ENCODE data around the gene RAN.
"Not testable (repeated sequence)": the region's sequence is repeated elsewhere in the genome, so short reads cannot be mapped to it uniquely, and the experiment has no call there.

Gene RAN

DNA sequence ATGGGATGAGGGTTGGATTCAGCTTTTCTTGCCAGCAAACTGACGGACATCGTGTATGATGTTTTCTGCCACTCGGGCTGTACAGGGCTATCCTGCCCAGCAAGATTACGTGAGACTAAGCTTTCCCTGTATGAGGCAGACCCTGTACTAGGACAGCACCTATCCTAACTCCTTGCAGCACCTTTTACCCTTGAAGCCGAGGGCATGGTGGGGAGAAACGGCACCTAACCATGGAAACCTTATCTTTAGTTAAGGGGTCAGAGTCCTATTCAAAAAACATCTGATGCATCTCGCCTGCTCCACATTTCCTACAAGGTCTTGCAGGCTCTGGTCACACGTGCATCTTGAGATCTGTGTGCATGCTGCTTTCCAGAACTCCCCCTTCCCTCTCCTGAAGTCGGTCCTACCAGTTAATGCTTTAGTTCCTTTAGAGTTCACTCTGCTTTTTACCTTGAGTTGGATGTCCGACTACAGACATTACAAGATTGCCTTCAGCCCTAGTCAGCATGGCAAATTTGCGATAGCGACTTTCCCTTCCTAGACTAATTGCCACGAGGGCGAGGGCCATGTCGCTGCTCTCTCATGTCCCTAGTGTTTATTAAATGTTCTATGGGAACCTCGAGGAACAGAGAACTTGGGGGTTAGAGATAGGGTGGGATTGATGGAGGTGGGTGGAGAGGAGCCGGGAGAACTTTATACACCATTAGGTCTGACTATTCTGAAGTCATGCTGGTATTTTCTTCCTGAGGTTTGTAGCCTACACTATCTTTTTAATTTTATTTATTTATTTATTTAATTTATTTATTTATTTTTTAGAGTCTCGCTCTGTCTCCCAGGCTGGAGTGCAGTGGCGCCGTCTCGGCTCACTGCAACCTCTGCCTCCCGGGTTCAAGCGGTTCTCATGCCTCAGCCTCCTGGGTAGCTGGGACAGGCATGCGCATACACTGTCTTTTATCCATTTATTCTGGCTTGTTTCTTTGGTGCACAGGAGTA lies 6.6 kb downstream of the RAN start:
- no peak for DNase-seq

DNA sequence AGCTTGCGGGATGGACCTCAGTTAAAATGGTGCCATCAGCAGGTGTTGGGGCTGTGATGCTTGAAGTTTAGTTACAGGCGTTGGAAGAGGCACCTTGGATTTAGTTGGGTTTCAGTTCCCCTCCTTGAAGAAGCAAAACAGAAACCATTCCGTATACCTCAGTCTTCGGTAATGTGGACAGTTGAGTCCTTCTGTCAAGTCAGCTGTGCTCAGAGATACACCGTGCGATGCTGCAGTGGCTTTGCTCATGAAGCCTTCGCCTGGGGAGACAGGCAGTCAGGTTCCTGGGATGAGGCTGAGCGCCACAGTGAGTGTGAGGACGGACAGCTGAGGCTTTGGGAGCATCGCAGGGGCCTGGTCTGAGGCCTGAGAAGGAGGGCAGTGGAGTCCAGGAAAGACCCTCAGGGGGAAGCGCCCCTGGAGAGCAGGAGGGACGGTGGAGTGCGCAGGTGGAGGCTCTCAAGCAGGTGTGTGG lies 7.4 kb downstream of the RAN start:
- peak; percentile 65 for DNase-seq

DNA sequence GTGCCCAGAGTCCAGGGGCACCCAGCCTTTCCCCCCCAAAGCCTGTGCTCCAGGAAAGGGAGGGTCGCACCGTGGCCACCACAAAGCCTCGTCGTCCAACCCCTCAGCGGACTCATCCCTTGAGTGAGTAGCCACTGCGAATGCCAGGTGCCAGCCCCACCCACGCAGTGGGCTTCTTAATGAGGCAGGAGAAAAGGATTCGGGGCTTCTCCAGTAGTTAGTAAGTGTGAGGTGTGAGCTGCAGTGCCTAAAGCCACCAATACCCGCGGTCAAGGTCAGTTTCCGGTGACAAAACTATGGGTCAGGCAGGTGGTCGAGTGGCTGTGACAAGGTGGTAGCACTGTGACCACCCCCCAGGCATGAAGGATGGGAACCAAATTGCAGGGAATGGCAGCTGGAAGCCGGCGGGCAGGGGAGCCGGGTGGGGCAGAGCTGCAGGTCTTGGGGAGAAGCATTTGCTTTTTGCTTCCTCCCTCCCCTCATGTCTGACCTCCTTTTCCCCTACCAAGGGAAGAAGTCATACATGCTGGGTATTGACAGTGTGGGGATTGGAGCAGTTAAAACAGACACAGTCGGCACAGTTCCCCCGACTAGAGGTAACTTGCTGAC lies 8.0 kb downstream of the RAN start:
- no peak for DNase-seq

DNA sequence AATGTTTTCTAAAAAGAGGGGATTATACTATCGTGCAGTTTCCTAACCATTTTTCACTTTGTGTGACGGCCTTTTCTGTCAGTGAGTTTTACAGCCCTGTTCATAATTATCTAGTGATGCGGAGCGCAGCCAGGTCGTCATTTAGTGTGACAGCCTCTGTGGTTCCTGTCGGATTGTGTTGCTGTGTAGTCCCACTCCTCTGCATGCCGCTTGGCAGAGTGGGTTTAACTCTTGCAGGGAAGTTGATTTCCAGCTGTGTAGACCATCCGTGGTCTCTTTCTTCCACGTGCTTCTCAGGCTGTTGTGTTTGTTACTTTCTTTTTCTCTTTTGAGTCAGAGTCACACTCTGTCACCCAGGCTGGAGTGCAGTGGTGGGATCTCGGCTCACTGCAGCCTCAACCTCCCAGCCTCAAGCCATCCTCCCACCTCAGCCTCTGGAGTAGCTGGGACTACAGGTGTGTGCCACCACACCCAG lies 8.6 kb downstream of the RAN start:
- no peak for DNase-seq

DNA sequence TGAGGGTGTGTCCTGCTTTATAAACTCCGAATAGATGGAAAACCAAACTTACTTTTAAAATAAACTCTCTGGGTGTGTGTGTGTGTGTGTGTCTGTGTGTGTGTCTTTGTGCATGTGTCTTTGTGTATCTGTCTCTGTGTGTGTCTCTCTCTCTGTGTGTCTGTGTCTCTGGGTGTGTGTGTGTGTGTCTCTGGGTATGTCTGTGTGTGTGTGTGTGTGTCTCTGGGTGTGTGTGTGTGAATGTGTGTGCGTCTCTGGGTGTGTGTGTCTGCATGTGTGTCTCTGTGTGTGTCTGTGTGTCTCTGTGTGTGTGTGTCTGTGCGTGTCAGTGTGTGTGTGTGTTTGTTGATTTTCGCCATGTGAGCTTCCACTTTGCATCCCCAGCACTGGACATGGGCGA lies 9.2 kb downstream of the RAN start:
- no peak for DNase-seq

DNA sequence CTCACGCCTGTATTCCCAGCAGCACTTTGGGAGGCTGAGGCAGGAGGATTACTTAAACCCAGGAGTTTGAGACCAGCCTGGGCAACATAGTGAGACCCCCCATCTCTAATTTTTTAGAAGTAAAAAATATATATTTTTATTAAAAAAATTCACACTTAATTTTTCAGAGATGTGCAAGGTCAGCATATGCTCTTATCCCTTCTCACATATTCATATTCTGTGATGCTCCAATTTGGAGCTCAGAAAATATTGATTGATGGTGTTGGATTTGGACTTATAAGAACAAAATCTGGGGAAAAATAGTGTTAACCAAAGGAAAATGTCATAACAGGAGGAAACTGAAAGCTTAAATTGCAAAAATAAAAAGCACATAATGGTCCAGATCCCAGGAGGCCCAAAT lies 9.7 kb downstream of the RAN start:
- no peak for DNase-seq

DNA sequence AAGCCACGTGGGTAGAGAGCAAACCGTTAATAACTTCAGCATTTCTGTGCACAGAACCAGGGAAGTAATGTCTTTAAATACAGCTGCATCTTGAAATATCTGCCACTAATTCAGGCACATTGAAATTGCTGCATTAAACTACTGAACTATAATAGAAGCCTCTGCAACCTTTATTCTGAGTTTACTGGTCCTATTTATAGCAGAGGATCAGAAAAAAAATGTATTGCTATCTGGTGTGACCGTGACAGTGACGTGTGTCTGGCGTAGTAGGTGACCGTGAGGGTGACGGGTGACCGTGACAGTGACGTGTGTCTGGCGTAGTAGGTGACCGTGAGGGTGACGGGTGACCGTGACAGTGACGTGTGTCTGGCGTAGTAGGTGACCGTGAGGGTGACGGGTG lies 15.3 kb downstream of the RAN start:
- DNase-seq = not testable (repeated sequence)

DNA sequence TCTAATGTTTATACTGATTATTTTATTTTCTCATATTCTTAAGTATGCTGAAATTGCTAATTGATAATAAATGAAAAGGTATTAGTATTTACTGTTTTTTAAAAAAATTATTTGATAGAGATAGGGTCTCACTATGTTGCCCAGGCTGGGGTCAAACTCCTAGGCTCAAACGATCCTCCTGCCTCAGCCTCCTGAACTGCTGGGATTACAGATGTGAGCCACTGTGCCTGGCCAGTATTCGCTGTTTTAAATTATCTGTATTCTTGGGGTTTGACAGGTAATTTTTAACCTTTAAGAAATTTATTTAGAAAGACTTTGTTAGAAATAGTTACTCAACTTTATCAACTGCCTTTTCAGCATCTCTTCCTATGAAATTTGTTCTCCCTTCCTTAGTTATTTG lies 32.2 kb downstream of the RAN start:
- DNase-seq = no peak

DNA sequence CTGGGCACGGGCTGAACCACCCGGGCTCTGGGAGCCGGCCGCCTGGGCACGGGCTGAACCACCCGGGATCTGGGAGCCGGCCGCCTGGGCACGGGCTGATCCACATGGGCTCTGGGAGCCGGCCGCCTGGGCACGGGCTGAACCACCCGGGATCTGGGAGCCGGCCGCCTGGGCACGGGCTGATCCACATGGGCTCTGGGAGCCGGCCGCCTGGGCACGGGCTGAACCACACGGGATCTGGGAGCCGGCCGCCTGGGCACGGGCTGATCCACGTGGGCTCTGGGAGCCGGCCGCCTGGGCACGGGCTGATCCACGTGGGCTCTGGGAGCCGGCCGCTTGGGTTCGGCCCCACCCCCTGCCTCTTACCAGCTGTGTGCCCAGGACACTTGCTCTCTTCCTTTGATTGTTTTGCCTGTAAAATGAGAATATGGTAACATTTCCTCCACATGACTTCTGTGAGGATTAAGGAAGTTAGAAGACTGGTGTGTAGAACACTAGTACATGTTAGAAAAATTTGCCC lies 33.1 kb downstream of the RAN start:
- not testable (repeated sequence) for DNase-seq

DNA sequence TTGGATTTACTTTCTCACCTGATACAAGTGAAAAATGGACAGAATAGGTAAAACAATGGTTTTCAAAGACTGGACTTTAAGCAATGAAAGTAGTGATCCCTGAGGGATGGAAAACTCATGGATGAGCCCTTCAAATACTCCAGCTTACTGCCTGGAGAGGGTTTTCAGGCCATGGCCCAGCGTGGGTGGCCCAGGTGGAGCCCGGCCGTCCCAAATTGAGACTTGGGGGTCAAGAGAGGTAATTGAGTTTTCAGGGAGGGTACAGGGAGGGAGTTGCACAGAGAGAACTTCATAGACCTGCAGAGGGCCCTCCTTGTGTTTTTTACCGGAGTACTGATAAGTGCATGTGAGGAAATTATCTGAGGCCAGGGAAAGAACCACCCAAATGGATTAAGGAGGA lies 37.2 kb downstream of the RAN start:
- DNase-seq = no peak

DNA sequence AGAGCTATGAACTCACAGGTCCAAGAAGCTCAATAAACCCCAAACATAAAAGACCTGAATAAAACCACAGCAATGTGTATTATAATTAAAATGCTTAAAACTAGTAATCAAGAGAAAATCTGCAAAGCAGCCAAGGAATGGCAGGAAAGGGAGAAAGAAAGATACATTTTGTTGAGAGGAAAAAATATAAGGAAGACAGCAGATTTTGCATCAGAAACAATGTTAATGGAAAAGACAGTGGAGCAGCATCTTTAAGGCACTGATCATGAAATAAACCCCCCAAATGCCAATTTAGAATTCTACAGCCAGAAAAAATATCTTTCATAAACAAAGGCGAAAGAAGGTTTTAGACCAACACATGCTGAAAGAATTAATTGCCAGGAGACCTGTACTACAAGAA lies 39.3 kb downstream of the RAN start:
- DNase-seq = no peak

DNA sequence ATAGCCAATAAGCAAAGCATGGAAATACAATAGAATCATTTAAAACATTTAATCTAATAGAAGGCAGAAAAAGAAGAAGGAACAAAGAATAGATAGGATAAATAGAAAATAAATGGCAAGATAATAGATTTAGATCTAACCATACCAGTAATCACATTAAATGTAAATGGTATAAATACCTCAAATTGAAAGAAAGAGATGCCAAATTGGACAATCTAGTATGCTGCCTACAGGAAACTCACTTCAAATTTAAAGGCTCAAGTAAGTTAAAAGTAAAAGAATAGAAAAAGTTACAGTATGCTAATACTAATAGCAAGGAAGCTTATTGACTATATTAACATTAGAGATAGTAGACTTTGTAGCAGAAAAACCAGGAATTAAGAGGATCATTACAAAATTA lies 40.1 kb downstream of the RAN start:
- no peak for DNase-seq

DNA sequence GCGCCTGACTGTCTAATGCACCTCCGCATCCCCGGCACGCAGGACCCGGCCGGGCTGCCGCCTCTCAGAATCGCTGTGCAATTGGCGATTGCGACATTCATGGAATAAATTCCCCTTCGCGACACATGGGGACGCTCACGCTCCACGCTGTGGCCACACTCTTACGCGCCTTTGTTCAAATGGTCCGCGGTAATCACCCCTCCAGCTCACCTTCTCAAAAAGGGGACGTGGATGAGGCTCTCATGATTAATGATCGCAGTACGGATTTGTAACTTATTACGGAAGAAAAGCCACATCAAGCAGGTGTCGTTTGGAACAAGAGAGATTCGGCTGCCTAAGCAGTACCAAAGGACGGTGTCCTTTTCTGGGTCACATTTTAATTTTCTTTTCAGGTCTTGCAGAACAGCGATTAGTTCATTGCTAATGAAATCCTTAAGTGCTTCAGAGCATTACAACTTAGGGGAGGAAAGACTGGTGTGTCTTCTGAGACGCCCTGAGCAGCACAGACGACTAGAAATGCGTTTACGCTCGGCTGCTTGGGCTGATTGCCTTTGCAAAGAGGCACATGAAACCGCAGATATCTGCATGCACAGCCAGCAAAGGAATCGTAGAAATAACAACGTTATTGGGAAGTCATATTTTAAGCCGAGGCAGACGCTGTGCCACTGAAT lies 44.5 kb downstream of the RAN start:
- DNase-seq = peak; percentile 84

DNA sequence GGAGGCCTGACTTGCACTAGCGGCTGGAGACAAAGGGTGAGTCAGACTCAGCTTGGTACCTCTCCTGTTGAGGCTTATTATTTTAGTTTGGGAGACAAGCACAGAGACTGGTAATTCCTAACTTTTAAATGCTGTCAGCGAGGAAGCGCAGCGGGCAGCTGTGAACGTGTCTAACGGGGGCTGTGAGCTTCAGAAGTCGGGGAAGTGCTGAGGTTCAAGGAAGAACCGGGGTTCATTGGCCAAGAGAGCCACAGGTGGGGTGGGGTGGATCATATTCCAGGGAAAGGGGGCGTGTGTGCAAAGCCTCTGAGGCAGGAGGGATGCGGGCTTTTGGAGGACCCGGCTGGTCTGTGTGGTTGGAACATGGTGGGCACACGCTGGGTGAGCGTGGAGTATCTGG lies 45.7 kb downstream of the RAN start:
- DNase-seq = no peak

DNA sequence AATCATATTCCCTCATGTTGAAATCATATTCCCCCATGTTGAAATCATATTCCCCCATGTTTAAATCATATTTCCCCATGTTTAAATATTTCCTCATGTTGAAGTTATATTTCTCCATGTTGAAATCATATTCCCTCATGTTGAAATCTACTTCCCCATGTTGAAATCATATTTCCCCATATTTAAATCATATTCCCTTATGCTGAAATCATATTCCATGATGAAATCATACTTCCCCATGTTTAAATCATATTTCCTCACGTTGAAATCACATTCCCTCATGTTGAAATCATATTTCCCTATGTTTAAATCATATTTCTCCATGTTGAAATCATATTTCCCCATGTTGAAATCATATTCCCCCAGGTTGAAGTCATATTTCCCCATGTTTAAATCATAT lies 47.2 kb downstream of the RAN start:
- DNase-seq = no peak

DNA sequence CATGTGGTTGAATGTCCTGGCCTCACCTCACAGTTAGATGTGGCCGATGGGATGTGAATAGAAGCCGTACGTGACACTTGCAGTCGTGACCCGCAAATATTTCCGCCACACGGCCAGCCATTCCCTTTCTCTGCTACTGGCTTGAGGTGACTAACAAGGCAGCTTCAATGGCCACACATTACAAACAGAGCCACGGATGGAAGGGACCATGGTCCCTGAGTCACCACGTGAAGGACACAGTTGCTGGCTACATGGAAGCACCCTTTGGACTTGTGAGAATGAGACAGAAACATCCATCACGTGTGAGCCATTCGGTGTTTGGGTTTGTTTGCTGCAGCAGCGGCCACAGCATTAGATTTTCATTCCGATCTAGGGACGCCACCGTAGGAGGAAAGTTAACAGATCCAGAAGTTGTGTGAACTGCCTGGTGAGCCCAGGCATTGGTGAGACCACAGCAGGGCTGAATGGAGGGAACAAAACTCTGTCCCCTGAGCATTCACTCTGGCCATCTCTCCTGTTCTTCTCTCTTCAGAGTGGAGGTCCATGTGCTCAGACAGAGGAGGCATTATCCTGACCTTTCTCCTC lies 48.3 kb downstream of the RAN start:
- DNase-seq = no peak

DNA sequence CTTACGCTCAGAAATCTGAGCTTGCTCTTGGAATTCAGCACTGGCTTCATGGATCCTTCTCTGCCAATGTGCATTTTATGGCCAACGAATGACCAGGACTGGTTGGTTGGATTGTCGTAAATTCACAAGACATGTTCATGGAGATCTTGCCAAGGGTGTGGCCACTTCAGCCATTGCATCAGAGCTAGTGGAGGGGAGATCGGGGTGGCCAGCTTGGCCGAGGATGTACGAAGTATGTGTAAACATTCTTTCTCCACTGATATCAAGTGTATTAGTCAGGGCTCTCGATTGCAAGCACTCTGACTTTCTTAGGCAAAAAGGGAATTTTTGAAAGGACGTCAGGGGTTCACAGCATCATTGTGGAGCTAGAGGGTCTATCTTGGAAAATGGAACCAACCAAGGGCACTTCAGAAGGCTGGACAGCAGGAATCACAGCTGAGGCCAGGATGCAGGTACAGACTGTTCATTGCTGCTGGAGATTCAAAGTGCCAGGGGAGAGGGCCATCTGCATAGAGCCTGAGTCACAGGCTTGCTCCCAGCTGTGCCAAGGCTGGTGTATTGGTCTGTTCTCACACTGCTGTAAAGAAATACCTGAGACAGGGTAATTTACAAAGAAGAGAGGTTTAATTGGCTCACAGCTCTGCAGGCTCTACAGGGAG lies 49.0 kb downstream of the RAN start:
- DNase-seq = no peak

DNA sequence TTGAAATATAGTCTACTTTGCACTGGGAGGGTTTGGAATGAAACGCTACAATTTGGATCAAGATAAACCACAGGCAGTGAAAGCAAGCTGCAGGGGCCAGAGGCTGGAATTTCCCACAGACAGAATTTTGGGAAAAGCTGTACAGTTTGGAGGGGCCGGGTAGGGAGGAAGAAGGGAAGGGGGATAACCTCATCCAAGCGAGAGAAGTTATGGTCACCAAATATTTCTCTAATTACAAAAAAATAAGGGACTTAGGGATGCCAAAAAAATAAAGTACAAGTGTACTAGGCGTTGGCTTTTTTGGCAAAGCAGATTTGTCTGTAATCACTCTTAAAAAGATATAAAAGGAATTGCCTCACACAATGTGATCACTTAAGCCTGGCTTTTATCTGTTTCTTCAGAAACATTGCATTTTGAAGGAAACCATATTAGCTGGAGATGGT lies 50.7 kb downstream of the RAN start:
- DNase-seq = no peak

DNA sequence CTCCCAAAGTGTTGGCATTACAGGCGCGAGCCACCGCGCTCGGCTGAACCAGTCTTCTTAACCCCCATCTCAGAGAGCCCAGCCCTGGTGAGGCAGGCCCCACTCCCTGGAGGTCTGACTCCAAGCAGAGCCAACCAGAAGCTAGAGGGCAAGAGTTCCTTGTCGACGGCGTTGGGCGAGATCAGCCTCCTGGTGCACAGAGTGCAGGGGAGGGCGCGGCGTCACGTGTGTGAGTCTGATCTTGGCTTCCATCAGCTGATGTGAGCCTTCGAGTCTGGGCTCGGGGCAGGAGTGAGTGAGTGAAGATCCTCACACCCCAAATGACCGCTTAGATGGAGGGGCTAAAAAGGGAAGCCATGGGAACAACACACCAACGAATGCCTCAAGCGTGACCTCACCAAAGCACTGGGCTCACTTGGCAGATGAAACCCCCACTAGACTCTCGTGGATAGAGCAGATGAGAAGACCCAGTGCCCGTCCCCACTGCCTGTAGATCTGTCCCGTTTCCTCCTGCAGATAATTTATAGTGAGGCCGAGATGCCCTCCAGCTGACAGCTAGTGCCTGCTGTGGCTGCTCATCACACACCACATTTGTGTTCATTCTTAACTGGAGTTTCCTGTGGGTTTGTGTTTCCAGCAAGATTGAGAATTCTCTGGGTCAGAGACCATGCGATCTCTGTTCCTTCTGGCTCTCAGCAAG lies 53.2 kb downstream of the RAN start:
- no peak for DNase-seq

DNA sequence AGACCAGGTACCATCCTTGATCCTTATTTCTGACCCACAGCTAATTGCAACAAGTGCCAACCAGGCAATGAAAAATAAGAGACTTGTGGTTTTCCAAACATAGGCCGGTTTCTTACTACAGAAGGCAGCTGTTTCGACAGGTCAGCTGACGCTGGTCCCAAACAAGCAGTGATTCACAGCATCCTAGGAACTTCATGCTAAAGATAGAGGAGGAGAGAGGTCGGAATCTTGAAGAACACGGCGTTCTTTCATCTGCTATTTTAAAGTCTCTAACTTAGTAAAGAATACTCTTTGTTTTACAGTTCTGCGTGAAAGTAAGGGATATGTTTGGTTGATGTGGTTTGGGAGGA lies 53.8 kb downstream of the RAN start:
- DNase-seq = no peak

All from DMS79 (cell line).